NCI-H2081 treated with DMSO at 0.1 percent for 48 hours (cell line): ENCODE data around the gene HNRNPM.
"Not testable (repeated sequence)": the region's sequence is repeated elsewhere in the genome, so short reads cannot be mapped to it uniquely, and the experiment has no call there.

ENCODE experiments used
- DNase-seq: peaks from one replicate; lab custom pipeline; 2025; lab: John Stamatoyannopoulos, UW

The HNRNPM gene

GRCh38 chr19:8425331-8425730 lies 19.4 kb upstream of the HNRNPM start:
- not testable (repeated sequence) for DNase-seq

- no peak for DNase-seq
These were observed 18.5 kb upstream of the HNRNPM start for GRCh38 chr19:8426283-8426682.

- DNase-seq, result no peak
These were observed 15.7 kb upstream of the HNRNPM start for GRCh38 chr19:8429044-8429443.

- no peak for DNase-seq
These were observed 14.9 kb upstream of the HNRNPM start for GRCh38 chr19:8429826-8430225.

DNA sequence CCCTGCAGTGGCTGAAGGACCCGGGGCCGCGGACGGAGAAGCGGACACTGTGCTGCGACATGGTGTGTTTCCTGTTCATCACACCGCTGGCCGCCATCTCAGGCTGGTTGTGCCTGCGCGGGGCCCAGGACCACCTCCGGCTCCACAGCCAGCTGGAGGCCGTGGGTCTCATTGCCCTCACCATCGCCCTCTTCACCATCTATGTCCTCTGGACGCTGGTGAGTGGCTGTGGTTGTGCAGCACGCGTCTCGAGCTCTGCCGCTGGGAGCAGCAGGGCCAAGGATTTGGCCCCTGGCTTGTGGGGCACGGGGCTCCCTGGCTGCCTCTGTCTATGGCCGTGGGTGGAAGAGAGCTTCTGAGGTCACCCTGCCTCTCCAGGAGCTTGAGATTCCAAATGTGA lies 14.1 kb upstream of the HNRNPM start:
- DNase-seq, result no peak

DNA sequence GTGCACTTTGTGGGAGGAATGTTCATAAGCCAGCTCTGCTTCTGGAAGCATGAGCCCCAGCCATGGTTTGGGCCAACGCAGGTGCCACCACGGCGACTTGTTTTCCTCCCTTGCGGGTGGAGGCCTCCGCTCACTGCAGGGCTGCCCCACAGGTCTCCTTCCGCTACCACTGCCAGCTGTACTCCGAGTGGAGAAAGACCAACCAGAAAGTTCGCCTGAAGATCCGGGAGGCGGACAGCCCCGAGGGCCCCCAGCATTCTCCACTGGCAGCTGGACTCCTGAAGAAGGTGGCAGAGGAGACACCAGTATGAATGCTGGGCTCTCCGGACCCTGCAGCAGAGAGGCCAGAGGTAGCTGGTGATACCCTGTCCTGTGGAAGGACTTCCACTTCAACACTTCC lies 6.5 kb upstream of the HNRNPM start:
- no peak for DNase-seq

DNA sequence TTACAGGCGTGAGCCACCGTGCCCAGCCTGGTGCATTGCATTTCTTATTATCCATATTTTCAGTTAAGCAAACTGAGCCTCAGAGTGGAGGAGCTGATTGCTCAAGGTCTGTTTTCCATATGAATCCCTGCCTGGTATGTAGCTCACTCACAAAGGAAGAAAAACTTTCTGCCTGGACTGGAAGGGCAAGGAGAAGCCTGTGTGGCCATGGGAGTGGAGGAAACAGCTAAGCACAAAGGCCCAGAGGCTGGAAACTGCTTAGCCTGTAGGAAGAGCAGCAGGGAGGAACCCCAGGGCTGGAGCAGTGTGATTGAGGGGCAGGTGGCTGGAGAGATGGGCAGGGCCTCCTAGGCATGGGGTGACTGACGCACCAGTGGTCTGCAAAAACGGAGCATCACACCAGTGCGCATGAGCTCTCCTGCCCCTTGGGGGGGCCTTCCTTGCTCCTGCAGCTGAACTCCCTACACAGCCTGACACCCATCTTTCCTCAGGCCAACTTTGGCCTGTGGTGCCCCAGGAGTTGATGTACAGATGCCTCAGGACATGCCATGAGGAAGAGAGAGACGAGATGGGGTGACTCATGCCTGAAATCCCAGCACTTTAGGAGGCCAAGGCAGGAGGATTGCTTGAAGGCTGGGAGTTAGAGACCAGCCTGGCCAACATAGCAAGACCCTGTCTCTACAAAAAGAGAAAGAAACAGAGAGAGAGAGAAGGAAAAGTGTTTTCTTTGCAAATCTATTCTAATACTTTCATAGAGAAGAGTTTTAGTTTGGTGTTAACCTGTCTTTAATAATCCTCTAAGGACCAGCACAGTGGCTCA lies 2.8 kb upstream of the HNRNPM start:
- no peak for DNase-seq

GRCh38 chr19:8444140-8444676 lies 567 bp upstream of the HNRNPM start:
- not testable (repeated sequence) for DNase-seq

- no peak for DNase-seq
These were observed 770 bp downstream of the HNRNPM start for GRCh38 chr19:8445488-8446001.

- DNase-seq, result no peak
These were observed 1.4 kb downstream of the HNRNPM start for GRCh38 chr19:8446061-8446709.

DNA sequence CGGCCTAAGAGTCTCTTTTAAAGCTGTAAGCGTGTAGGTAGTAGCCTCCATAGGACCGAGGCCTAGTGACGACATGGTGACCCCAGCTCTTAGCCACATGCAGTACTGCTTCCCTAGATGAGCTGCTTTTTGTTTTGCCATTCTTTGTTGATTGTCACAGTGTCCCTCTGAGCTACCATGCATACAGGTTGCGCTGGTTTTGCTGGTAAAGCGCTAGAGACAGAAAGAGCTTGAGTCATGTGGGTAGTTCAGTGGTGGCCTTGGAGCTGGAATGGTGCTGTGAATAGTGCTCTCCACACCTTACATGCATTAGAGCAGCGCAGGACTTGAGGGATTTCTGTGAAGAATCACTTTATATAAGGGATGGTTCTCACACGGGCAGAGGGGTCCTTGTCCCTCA lies 5.1 kb downstream of the HNRNPM start:
- no peak for DNase-seq

- DNase-seq, result no peak
These were observed 6.6 kb downstream of the HNRNPM start for GRCh38 chr19:8451377-8451776.

- no peak for DNase-seq
These were observed 7.1 kb downstream of the HNRNPM start for GRCh38 chr19:8451885-8452284.

DNA sequence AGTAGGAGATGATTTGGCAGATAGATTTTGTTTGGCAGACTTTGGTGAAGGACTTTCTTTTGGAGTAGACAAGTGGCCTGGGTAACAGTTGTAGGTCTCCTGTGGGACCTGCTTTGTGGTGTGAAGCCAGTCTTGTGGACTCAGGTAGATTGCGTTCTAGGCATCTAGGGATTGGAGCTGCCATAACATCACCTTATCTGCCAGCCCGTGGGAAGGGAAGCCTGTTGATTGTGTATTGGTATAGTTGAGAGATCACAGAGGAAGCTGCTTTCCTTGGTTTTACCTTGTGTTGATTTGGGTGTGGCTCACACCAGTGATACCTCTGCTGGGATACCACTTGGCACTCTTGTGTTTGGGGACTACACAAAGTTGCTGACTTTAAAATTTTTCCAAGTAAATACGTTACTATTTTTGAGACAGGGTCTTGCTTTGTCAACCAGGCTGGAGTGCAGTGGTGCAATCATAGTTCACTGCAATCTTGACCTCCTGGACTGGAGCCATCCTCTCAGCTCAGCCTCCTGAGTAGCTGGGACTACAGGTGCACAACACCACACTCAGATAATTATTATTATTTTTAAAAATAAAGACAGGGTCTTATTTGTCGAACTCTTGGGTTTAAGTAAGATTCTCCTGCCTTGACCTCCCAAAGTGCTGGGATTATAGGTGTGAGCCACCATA lies 7.8 kb downstream of the HNRNPM start:
- DNase-seq, result no peak

GRCh38 chr19:8453616-8454015 lies 8.8 kb downstream of the HNRNPM start:
- DNase-seq, result no peak

DNA sequence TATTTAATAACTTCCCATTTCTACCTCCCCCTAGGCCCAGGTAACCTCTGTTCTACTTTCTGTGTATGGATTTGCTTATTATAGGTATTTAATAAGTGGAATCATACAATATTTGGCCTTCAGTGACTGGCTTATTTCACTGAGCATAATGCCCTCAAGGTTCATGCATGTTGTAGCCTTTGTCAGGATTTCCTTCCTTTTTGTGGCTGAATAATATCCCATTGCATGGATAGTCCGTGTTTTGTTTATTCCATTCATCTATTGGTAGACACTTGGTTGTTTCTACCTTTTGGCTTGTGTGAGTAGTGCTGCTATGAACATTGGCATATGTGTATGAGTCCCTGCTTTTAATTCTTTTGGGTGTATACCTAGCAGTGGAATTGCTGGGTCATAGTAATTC lies 9.4 kb downstream of the HNRNPM start:
- no peak for DNase-seq

- DNase-seq, result no peak
These were observed 10.2 kb downstream of the HNRNPM start for GRCh38 chr19:8455018-8455417.

DNA sequence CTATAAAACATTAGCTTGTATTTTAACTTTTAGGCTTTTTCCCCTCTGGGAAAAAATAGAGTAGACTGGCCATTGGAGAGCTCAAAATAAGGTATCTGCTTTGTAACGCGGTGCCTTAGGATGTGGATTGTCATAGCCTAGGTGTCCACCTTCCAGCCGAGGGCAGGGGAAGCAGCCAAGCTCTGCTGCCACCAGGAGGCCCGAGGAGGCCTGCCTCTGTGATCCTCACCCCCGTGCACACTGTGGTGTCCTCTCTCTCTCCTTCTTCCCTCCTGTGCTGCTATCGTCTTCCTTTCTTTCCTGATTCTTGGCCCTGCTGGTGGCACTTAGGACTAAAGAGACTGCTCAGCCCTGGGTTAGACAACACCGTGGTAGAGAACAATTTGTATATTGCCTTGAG lies 11.3 kb downstream of the HNRNPM start:
- no peak for DNase-seq

DNA sequence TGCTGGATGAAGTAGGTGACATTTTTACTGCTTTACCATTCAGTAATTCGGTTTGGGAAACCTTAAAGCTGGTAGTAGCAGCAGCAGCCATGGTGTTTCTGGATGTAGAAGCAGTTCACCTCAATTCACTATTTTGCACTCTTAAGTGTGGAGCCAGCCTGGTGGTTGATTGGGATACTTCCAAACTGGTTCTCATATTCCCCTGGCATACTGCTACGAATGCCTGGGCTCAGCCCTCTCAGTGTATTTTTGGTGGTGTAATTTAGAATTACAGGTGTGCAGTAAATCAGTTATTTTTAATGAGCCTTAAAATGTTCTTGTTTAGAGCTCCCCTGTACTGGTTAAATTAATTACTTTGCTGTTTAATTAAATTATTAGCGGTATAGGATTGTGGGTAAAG lies 12.4 kb downstream of the HNRNPM start:
- DNase-seq, result no peak

- no peak for DNase-seq
These were observed 13.1 kb downstream of the HNRNPM start for GRCh38 chr19:8457827-8458226.

- DNase-seq, result no peak
These were observed 13.6 kb downstream of the HNRNPM start for GRCh38 chr19:8458380-8458779.

DNA sequence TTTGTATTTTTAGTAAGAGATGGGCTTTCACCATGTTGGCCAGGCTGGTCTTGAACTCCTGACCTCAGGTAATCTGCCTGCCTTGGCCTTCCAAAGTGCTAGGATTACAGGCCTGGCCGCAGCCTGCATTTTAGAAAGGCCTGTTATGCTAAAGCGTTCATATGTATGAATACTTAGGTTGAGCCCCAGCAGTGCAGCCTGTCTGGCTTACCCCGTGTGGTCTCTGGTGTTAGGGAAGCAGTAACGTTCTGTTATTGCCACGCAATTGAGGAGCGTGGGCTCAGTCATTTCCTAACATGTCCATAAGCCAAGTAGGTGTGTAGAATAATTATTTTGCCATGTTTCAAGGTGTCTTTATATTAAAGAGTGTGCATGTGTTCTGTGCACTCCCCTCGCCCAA lies 14.3 kb downstream of the HNRNPM start:
- DNase-seq, result no peak
